GM15510 (cell line): ENCODE results near the gene GPR31.

Experiments
- POLR2A ChIP-seq: IDR thresholded peaks from 3 replicates; pipeline ENCODE4 v1.6.1; 2011; ENCODE audit warnings: borderline replicate concordance; ENCODE audit not compliant: insufficient read length; ENCODE audit errors: extremely low read depth

Gene GPR31

DNA sequence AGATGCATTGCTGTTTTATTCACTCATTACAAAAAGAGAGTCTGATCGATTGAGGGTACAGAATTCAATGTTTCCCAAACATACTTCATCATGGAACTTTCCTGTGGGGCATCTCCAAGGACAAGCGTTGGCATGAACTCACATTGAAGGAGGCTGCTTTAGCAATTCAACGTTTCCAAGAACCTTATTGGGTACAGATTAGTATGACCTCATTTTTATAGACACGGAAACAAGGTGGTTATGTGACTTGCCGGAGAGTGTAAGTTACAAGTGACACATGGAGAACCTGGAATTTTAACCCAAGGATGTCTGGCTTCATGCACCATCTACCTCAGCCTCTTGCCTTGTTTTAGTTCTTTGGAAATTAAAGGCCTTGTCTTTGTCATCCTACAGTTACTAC is 8.8 kb downstream of the GPR31 start:
- no peak for TF ChIP-seq POLR2A

- no peak for TF ChIP-seq POLR2A
Measured at GRCh38 chr6:167148021-167148420, 9.8 kb downstream of the GPR31 start.

DNA sequence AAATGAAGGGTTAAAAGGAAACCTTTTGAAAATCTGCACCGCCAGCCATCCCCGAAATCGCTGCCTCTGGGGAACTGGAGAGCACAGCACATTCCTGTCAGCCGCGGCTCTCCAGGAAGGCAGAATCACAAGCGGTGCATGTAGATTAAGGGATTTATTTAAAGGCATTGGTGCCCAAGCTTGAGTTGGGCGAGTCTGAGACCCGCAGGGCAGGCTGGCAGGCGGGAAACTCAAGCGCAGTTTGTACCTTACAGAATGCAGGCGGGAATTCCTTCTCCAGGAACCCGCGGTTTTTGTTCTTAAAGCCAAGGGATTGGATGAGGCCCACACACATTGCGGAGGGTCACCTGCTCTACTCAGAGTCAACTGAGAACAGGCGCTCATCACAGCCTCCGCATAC is 10.8 kb downstream of the GPR31 start:
- TF ChIP-seq POLR2A: no peak

GRCh38 chr6:167146135-167146534 is 11.6 kb downstream of the GPR31 start:
- no peak for TF ChIP-seq POLR2A

GRCh38 chr6:167145461-167145860 is 12.3 kb downstream of the GPR31 start:
- TF ChIP-seq POLR2A: no peak

- no peak for TF ChIP-seq POLR2A
Measured at GRCh38 chr6:167143041-167143440, 14.7 kb downstream of the GPR31 start.

DNA sequence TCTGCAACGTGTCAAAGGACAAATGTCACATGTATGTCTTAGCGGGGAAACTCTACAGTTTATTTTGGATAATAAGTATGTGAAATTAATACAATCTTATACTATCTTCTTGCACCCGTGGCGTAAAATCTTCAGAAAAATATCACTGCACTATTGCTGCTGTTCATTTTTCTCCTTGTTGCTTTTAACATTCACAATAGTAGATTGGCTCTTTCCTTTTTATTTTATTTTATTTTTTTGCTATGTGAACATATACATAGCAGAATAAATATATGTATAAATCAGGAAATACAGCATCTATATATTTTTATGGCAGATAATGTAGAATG is 15.4 kb downstream of the GPR31 start:
- no peak for TF ChIP-seq POLR2A

DNA sequence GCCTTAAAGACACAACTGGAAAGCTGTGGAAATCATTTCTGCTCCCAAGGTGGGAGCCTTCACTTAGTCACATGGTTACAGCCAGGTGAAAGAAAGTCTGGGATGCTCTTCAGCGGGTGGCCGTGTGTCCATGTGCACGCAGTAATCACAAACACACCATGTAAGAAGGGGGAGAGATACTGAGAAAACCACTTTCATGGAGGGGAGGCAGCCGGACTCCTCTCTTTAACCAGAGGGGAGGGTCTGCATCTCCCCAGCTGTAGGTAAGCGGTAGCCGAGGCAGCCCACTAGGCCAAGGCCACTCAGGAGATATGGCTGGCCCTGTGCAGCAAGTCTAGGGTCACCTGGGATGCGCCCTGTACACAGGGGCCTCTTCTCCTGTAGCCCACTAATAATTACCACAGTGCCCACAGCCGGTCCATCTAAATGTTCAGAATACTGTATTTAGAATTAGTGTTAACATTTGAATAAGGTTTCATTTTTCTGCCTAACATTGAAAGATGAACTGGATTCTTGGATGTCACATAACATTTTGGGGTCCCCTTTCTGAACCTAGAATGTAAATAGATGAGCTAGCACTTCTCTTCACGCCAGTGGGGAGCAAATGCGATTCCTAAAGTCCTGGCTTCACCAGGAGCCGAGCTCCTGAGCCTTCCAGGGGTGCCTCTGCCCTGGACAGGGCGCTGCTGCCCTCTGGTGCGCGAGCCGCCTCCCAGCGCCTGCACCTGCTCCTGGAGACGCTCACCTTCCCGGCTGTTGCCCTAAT is 15.9 kb downstream of the GPR31 start:
- TF ChIP-seq POLR2A: no peak

DNA sequence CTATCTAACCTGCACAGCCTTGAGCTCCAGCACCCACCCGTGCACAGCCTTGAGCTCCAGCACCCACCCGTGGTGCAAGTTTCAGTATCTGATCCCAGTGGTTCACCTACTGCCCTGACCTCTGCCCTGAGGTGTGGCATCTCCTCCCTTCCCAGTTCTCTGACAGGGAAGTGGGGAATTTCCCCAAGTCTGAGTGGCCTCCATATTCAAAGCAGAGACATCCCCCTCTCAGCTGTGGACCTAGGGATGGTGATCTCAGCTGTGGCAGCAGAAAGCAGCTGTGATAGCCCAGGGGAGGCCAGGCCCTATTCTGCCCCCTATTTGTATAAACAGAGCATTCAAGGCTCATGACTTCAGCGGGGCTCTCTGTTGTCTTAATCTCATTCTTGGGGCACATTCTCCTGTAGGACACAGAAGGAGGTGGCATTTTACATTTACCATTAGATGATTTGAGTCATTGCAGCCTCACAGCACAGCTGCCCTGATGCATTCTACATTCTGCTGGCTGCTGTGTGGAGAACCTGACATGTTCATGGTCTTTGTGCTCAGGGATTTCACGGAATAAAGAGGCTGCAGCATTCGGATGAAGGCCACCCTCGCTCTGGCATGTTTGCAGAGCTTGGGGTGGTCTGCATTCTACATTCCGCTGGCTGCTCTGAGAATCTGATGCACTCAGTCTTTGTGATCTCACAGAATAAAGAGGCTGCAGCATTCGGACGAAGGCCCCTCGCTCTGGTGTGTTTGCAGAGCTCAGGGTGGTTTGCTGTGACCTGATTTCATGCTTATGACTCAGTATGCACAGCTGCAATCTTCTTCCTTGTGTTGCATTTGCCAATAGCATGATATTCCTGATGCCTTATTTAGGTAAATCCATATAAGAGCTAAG is 16.9 kb downstream of the GPR31 start:
- no peak for TF ChIP-seq POLR2A

DNA sequence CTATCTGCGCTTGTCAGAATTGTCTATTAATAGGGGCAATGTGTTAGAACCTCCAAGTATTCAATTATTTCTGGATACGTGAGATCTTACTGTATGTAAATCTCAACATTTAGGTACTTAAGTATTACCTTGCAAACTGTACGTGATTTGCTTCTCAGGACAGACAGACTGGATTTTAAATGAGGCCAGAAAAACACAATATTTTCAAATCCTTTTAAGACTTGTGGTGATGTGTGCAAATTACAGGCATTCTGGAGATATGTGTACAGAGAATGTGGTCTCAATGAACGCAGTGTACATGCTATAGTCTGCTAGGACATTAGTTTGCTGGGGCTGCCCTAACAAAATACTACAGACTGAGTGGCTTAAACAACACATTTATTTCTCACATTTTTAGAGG is 18.0 kb downstream of the GPR31 start:
- TF ChIP-seq POLR2A: no peak

- no peak for TF ChIP-seq POLR2A
Measured at GRCh38 chr6:167137881-167138280, 19.9 kb downstream of the GPR31 start.

DNA sequence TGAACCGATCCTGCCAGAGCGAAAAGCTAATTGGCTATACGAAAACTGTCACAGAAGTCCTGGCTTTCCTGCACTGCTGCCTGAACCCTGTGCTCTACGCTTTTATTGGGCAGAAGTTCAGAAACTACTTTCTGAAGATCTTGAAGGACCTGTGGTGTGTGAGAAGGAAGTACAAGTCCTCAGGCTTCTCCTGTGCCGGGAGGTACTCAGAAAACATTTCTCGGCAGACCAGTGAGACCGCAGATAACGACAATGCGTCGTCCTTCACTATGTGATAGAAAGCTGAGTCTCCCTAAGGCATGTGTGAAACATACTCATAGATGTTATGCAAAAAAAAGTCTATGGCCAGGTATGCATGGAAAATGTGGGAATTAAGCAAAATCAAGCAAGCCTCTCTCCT is 20.7 kb downstream of the GPR31 start:
- no peak for TF ChIP-seq POLR2A

GRCh38 chr6:167136376-167136775 is 21.4 kb downstream of the GPR31 start:
- TF ChIP-seq POLR2A: no peak

- TF ChIP-seq POLR2A: no peak
Measured at GRCh38 chr6:167134448-167135328, 23.1 kb downstream of the GPR31 start.
